ENCODE results near the gene C11orf21.

Gene C11orf21

GRCh38 chr11:2271077-2271326, 30.7 kb downstream of the C11orf21 start:
- no peak for DNase-seq (ENCODE audit: low spot score)

GRCh38 chr11:2270322-2271076, 31.2 kb downstream of the C11orf21 start, which contains the start of gene ASCL2:
Gene ASCL2, minus strand, starts transcription at chr11:2270588. Its CDS starts 256 bp downstream, at chr11:2270332.
- no peak for DNase-seq (ENCODE audit: low spot score)

GRCh38 chr11:2269601-2270321, 32.0 kb downstream of the C11orf21 start:
- no peak for DNase-seq (ENCODE audit: low spot score)

GRCh38 chr11:2268729-2269600, 32.8 kb downstream of the C11orf21 start:
- DNase-seq (ENCODE audit: low spot score): peak; percentile 44

GRCh38 chr11:2267851-2268728, 33.6 kb downstream of the C11orf21 start:
- no peak for DNase-seq (ENCODE audit: low spot score)

GRCh38 chr11:2267306-2267850, 34.3 kb downstream of the C11orf21 start:
- DNase-seq (ENCODE audit: low spot score): no peak

GRCh38 chr11:2266586-2267305, 35.0 kb downstream of the C11orf21 start:
- DNase-seq (ENCODE audit: low spot score): no peak

- no peak for DNase-seq (ENCODE audit: low spot score)
Measured at GRCh38 chr11:2265854-2266585, 35.7 kb downstream of the C11orf21 start.

- no peak for DNase-seq (ENCODE audit: low spot score)
Measured at GRCh38 chr11:2265396-2265795, 36.3 kb downstream of the C11orf21 start.

GRCh38 chr11:2264366-2265053, 37.2 kb downstream of the C11orf21 start:
- no peak for DNase-seq (ENCODE audit: low spot score)

- DNase-seq (ENCODE audit: low spot score): no peak
Measured at GRCh38 chr11:2263724-2264360, 37.9 kb downstream of the C11orf21 start.

GRCh38 chr11:2263071-2263565, 38.6 kb downstream of the C11orf21 start:
- no peak for DNase-seq (ENCODE audit: low spot score)

GRCh38 chr11:2262301-2263070, 39.2 kb downstream of the C11orf21 start:
- DNase-seq (ENCODE audit: low spot score): no peak

- DNase-seq (ENCODE audit: low spot score): no peak
Measured at GRCh38 chr11:2261436-2262230, 40.1 kb downstream of the C11orf21 start.

- no peak for DNase-seq (ENCODE audit: low spot score)
Measured at GRCh38 chr11:2260491-2261364, 41.0 kb downstream of the C11orf21 start.

GRCh38 chr11:2259897-2260451, 41.7 kb downstream of the C11orf21 start:
- no peak for DNase-seq (ENCODE audit: low spot score)
